Activated T-cell treated with anti-CD3 and anti-CD28 coated beads, Interleukin-2, amount 50 U/mL, for 1 hour (primary cell): ENCODE data around the gene CYTH1.
A peak's percentile ranks its signal among the peaks of the same experiment; 100 is the strongest.

Experiments
- DNase-seq: peaks from one replicate; pipeline ENCODE4 v3.0.0-alpha.2; 2020

CYTH1 gene

DNA sequence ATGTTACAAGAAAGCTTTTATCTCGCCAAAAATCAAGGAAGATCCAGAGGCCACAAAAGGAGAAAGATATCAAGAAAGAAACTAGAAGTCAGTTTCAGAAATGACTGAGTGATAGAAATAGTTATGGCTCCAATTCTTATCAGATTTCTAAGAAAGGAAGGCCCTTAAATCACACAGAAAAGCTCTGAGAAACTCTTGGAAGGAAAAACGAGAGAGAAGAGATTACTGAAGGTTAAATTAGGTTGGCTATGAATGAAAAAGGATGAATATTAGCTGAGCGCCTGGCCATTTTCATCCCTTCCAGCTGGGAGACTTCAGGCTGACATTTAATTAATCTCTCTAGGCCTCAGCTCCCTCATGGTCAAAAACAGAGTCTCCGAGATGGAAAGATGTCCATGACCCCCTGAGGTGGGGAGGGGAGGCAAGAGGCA, 72.3 kb downstream of the CYTH1 start:
- no peak for DNase-seq

DNA sequence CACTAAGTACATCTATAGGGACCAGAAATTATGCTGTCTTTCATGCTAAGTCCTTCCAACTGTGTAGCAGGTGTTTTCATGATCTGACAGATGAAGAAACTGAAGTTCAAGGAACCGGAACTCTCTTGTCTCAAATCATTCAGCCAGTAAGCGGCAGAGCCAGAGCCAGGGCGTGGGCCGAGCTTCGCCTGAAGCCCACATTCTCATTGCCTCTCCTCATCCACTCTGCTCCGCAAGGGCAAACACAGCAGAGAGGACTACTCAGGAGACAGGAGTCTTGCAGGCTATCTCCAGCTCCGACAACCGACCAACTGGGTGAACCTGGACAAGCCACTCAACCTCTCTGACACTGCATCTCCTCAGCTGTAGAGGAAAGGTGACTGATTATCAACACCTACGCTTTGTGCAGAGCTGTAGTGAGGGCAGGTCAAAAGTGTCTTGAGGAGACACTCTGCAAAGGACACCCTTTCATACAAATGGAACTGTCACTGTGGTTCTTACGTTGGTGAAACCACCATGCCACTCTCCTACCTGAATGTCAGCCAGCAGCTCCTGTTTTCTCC, 72.9 kb downstream of the CYTH1 start:
- no peak for DNase-seq

- DNase-seq, result peak; percentile 65
Observed at GRCh38 chr17:78708510-78708973, 73.5 kb downstream of the CYTH1 start.

- DNase-seq, result no peak
Observed at GRCh38 chr17:78707923-78708322, 74.2 kb downstream of the CYTH1 start.

DNA sequence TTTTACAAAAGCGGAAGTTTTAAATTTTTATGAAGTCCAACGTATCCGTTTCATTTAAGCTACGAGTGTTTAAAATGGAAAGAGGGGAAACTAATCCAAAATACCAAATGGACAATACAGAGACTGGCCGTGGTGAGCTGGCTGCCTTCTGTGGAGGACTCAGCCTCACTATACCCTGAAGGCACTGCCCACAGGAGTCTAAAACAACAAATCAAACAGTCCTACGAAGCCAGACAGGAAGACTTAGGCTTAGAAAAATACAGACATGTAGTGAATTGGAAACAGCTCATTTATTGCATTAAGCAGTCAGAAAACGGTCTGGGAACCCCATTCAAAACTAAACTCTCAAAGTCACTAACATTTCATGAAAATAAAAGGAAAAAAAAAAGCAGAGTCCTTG, 75.1 kb downstream of the CYTH1 start:
- no peak for DNase-seq

DNA sequence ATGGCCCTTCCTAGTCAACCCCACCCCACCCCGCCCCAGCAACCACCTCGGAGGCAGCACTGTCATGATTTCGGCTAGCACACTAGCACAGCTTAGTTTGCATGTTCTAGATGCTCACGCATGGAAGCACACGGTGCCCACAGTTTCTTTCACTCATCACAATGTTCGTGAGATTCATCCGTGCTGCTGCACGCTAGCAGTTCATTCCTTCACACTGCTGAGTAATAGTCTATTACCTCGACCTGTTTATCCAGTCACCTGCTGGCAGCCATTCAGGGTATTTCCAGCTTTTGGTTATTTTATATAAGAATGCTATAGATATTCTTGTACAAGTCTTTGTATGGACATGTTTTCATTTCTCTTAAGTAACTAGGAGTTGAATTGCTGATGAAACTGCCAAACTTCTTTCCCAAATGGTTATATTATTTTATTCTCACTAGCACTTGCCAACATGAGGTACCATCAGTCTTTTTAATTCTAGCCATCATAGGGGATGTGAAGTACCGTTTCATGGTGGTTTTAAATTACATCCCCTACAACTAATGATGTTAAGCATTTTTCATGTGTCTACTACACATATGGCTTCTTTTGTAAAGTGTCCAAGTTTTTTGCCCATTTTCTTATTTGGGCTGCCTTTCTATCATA, 75.7 kb downstream of the CYTH1 start:
- no peak for DNase-seq

DNA sequence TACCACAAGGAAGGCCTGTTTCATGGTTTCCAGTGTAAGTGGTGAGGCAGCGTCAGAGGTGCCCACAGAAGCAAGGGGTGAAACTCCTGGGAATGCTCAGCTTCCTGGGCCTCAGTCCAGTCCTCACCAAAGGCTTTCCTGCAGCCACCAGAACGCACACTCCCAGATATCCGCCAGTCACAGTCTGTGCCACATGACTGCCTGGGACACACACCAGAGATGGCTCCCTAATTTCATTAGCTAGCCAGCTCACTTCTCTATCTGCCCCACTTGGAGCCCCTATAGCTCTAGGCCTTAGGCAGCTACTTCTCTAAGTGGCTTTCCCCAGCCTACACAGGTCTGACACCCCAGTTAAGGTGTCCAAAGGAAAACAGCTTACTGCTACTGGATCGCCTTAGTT, 77.0 kb downstream of the CYTH1 start:
- DNase-seq, result no peak

DNA sequence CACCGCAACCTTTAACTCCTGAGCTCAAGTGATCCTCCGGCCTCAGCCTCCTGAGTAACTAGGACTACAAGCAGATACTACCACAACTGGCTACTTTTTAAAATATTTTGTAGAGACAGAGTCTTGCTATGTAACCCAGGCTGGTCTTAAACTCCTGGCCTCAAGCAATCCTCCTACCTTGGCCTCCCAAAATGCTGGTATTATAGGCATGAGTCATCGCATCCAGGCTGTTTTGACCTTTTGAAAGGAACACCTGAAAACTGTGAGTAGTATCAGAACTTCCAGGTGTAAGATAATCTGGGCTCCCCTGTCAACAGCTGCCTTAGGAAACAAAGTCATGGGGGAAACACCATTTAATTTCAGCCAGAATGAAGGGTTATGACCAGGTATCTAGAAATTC, 77.5 kb downstream of the CYTH1 start:
- DNase-seq, result no peak

DNA sequence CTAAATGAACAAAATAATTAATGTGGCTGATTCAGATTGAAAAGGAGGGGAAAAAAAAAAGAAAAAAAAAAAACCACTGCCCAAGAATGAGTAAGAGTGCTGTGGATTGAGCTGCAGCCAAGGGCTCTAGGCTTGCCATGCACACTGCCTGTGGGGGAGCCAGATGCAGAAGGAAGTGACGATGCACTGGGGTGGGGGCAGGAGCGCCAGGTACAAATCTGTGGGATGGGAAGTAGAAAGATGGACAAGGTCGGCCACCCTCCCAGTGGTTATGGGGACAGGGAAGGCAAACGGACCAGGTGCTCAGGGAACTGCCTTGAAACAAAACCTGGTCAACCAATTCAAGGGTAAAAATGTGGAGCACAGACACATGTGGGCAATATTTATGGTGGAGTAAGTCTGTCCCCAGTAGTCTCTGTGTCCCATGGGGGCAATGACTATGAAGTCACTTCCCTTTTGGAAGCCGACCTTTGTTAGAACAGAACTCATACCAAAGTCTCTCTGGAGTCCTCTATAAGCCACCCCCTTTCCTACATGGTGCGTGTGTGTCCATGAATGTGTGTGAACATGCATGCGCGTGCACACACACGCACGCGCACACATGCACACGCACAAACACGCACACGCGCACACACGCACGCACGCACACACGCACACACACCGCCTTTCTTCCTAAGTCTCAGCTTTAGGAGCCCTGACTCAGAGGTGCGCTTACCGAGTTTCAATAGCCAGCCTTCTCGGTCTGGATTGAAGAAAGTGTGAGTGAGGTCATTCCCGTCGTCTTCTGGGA, 84.3 kb downstream of the CYTH1 start:
- no peak for DNase-seq

DNA sequence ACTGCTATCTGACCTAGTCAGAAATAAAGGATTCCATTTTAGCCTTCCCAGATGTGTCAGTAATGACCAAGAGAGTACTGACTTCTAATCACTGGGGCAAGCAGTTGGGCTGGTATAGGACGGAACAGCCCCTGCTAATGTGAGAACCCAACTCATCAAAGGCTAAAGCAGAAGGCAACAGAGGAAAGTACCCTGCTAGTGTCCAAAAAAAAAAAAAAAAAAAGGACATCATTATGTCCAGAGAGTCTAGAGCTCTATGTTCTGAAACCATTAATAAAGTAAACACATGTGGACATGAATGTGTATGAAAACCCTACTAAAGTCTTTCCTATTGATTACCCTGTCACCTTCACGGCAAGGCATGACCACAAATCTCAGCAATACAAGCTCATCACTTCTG, 85.0 kb downstream of the CYTH1 start:
- no peak for DNase-seq

GRCh38 chr17:78696016-78696982, 85.8 kb downstream of the CYTH1 start:
- no peak for DNase-seq

GRCh38 chr17:78694805-78695531, 87.1 kb downstream of the CYTH1 start:
- no peak for DNase-seq

- no peak for DNase-seq
Observed at GRCh38 chr17:78693346-78694083, 88.6 kb downstream of the CYTH1 start.

DNA sequence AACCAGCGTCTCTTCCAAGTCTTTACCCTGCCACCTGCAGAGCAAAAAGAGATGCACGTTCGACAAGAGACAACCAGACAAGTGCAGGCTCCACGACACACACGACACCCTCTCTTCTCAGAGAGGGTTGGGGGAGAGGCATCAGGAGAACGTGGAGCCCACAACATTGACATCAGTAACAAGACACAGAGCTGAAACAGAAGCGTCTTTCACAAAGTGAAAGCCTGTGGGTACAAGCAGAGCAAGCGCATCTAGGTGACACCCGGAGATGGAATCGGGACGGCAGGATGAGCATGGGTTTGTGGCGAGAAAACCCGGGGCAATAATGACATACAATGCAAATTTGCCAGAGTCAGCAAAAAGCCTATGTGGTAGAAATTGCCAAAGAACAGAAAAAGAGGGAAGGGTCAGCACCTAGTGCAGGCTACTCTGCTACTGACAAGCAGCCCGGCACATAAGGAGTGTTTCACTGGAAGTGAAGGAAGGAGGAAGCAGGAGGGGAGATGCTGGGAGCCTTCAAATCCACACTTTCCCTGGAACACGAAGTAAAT, 89.5 kb downstream of the CYTH1 start:
- no peak for DNase-seq

GRCh38 chr17:78689029-78689428, 93.0 kb downstream of the CYTH1 start:
- DNase-seq, result no peak

GRCh38 chr17:78687944-78688343, 94.1 kb downstream of the CYTH1 start:
- DNase-seq, result no peak

DNA sequence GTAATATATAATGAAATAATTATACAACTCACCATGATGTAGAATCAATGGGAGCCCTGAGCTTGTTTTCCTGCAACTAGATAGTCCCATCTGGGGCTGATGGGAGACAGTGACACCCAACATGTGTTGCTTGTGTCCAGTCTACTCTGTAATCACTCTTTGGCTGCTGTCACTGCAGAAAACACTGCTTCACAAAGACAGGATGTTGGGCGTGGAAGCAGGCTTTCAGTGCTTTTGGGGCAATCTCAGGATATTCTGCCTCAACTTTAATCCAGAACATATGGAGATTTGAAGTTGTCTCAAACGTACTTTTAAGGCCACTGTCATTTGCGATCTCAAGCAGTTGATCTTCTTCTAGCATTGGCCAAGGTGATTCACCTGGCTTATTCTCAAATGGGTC, 94.9 kb downstream of the CYTH1 start:
- no peak for DNase-seq

GRCh38 chr17:78684026-78684425, 98.0 kb downstream of the CYTH1 start:
- DNase-seq, result no peak

DNA sequence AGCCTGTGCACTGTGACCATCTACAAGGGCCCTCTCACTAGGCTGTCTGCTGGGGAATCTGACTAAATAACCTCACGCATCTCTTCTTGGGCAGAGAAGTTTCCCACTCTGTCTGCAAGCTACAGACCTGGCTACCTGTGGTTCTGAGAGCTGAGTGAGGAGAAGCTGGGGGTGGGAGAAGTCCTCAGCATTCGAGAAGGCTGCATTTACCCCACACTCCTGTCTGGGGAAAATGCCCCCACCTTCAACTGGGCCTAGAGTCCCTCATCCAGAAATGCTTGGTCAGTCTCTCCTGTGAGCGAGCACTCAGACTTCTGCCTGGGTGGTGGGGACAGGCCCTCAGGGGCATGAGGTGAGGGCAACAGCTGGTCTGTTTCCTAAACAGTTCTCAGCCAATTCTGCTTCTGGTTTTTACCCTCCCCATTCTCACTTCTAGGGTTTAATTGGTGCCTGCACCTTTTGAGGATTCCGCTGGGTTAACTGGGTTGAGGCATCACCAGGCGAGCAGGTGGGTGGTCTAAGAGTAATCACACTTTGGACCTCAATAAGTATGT, 98.6 kb downstream of the CYTH1 start:
- DNase-seq, result no peak

- DNase-seq, result no peak
Observed at GRCh38 chr17:78682363-78682762, 99.7 kb downstream of the CYTH1 start.

DNA sequence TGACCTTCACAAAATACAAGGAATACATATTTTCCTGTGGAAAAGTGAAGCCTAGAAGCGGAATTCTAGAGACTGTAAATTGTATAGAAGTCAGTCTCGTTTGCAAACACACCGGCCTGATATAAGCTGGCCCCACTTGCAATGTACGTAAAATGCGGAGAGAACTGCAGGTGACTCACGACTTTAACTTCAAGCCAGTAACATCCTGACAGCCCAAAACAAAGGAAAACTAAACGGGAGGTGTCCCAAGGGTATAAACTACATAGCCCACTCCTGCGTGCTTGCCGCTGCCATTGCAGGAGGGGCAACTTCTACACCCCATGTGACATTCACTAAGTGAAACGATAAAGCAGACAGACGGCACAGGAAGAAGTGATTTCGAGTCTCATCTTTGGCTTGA, 101.6 kb downstream of the CYTH1 start:
- DNase-seq, result no peak
